Measurements from ENCODE around the gene TRDMT1.

- TF ChIP-seq CTCF (IDR thresholded peaks at IDR 0.05; ENCODE audit: poor library complexity) (no peak), EZH2phosphoT487 (IDR thresholded peaks at IDR 0.05; ENCODE audit: low read depth, severe bottlenecking, unreplicated experiment) (no peak), EZH2 (IDR thresholded peaks at IDR 0.05; ENCODE audit: borderline replicate concordance) (no peak)
Measured at GRCh38 chr10:17201794-17202116, 283 bp upstream of the TRDMT1 start.
